Measurements from ENCODE around the gene SLFN14.
"Not testable (repeated sequence)": the region's sequence is repeated elsewhere in the genome, so short reads cannot be mapped to it uniquely, and the experiment has no call there.

Gene SLFN14

GRCh38 chr17:35560703-35561102 lies at the start of gene SLFN14:
SLFN14 (minus strand) TSS chr17:35560819; CDS start chr17:35558062, 2,757 bp downstream.
- no peak for DNase-seq (ENCODE audit: low read depth, low spot score)

DNA sequence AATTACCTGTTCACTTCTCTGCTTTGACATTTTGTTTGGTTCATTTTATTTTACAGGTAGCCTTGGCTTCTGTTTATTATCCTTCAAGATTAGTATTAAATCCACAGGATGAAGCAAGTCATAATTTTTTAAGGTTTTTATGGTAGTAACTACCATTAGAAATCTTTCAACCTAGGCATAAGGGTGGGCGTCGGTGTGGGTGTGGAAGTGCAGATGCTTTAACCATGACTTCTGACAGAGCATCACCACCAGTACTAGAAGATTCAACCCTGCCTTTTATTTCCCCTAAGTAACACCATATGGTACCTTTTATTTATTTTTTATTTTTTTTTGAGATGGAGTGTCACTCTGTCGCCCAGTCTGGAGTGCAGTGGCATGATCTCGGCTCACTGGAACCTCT lies 49.2 kb upstream of the SLFN14 start:
- DNase-seq (ENCODE audit: low read depth, low spot score) = no peak

- no peak for DNase-seq (ENCODE audit: low read depth, low spot score)
These were observed 46.7 kb upstream of the SLFN14 start for GRCh38 chr17:35607239-35607847.

GRCh38 chr17:35605678-35606077 lies 45.1 kb upstream of the SLFN14 start:
- DNase-seq (ENCODE audit: low read depth, low spot score) = no peak

DNA sequence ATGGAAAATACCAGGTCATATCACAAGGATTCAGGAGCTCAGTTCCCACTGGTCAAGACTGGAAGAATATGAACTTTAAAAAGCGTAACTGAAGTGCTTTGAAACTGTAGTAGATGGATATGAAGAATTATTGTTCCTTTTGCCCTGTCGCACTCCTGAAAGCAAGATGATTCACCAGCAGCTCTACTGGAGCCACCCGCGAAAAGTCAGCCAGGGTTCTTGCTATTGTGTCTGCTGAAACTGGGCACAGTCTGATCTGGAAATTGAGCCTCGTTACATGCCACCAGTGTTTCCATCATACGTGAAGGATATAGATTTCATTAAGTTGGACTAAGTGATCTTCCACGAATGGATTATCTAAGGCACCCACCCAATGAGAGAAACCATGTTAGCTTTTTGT lies 43.1 kb upstream of the SLFN14 start:
- DNase-seq (ENCODE audit: low read depth, low spot score) = no peak

- no peak for DNase-seq (ENCODE audit: low read depth, low spot score)
These were observed 37.0 kb upstream of the SLFN14 start for GRCh38 chr17:35597604-35598003.

- DNase-seq (ENCODE audit: low read depth, low spot score) = peak; percentile 35
These were observed 36.1 kb upstream of the SLFN14 start for GRCh38 chr17:35596530-35597233.

DNA sequence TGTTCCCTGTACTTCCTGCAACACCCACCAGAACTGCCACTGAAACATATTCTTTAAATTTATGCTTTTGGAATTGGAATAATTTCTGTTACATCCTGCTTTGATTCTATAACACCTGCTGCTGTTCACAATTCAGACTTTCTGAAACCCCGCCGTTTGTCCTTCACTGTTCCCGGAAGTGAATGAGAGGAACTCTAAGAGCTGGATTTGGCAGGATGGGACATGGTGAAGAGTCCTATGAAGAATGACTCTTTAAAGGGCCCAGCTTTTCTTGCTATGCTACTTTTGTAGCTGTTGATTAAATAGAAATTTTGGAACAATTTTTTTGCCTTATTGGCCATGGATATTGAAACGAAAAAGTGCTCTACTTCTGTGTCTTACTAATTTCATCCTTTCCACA lies 35.5 kb upstream of the SLFN14 start:
- no peak for DNase-seq (ENCODE audit: low read depth, low spot score)

DNA sequence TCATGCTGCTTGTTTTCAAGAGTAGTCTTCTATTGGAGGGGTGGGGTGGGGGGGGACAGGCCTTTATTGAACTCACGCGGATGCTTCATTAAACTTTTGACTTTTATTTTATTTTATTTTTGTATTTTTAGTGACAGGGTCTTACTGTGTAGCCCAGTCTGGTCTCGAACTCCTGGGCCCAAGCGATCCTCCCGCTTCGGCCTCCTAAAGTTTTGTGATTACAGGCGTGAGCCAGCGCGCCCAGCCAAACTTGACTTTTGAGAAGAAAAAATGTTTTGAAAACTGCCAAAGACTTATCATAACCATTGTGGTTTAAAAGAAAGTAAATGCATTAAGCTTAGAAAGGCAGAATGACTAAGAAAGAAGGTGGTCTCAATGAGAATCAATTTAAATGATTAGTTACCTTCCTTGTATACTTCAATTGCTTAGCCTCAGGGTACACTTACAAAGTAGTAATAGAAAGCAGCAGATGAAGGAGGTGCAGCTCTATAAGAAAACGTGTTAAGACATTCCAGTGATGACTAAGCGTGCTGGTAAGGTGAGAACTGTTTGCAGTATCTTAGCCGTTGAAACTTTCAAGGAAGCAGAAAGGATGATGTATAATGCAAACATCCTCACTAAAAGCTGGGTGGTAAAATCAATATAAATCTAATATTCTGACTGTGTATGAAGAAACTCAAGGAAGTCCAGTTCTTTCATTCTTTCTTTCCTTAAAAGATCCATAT lies 27.7 kb upstream of the SLFN14 start:
- DNase-seq (ENCODE audit: low read depth, low spot score) = no peak

DNA sequence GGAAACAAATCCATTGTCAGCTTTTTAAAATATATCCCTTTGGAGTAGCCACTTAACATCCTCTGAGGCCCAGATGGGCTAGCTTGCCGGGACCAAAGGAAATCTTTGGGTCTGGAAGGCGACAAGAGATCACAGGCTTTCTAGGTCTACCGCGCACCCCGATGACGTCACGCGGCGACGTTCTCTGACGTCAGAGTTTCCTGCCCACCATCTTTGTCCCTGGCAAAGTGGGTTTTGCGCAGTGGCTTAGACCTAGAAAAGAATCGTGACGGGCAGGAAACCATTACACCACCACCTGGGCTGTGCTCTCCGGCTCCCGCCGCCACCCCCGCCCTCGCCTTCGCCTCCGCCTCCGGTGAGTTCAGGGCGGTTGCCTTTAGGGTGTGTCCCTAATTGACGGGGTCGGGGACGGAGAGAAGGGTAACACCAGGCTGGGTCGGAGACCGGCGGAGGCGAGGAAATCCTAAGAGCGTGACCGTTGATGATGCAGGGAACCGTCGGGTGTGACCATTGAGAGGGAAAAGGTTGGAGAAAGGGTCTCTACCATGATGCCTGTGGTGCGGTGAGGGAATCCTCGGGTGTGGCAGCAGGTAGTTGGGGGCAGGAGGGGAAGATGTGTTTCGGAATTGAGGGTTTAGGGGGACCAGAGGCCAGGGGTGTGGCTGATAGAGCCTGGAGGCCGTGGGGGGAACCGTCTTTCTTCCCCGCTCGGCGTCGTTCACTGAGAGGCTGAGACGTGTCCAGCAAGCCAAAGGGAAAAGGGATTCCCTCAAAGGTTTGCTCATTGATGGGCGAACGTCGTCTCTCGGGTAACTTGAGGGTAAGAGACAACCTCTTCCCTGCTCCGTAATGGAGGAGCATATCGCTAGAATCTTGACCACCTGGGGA lies 26.7 kb upstream of the SLFN14 start, which contains the start of gene AP2B1:
Gene AP2B1, plus strand, starts transcription at position 249 of the 888 bp plus-strand sequence. CDS start 6,709 bp downstream, outside the sequence.
- DNase-seq (ENCODE audit: low read depth, low spot score) = peak; percentile 88

GRCh38 chr17:35586569-35587073 lies 26.0 kb upstream of the SLFN14 start:
- no peak for DNase-seq (ENCODE audit: low read depth, low spot score)

- no peak for DNase-seq (ENCODE audit: low read depth, low spot score)
These were observed 23.4 kb upstream of the SLFN14 start for GRCh38 chr17:35584061-35584460.

DNA sequence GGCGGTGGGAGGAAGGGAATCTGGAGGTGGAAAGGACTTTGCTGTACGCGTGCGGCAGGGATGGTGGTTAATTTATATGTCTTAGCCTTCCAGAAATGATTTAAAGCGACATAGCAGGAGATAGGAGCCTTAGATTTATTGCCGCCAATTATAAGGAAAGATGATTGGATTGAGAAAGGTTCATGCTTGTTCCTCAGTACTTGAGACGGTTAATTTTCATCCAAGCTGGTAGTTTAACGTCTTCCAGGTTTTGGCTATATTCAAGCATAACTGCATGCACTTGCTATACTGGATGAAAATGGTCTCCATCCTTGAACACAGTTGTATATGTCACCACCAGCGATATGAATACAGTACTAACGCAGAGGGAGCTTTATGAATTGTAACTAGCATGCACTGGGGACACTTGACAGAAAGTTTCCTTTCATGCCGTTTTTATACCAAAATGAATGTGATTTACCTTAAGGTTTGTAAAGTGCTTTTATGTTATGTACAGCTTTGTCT lies 18.4 kb upstream of the SLFN14 start:
- no peak for DNase-seq (ENCODE audit: low read depth, low spot score)

- peak; percentile 85 for DNase-seq (ENCODE audit: low read depth, low spot score)
These were observed 17.7 kb upstream of the SLFN14 start, which contains the start of gene PEX12 for GRCh38 chr17:35578197-35578928. PEX12 (minus strand) TSS chr17:35578571; CDS start chr17:35578021, 550 bp downstream.

DNA sequence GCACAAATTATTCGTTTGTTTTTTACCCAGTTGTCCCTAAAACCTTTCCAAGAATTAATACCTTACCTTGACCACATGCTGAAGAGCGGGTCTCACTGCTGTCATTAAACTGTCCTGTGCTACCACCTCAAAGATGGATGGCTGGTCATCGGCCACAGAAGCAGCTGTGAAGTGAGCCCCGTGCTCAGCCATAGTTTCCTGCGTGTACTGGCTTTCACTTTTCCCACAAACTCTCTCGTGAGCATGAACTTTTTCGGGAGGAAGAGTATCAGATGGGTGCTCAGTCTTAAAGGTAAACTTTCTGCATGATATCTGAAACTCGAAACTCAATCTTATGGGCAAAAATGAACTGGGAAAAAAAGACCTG lies 17.2 kb upstream of the SLFN14 start:
- no peak for DNase-seq (ENCODE audit: low read depth, low spot score)

- DNase-seq (ENCODE audit: low read depth, low spot score) = no peak
These were observed 15.1 kb upstream of the SLFN14 start for GRCh38 chr17:35575759-35576158.

DNA sequence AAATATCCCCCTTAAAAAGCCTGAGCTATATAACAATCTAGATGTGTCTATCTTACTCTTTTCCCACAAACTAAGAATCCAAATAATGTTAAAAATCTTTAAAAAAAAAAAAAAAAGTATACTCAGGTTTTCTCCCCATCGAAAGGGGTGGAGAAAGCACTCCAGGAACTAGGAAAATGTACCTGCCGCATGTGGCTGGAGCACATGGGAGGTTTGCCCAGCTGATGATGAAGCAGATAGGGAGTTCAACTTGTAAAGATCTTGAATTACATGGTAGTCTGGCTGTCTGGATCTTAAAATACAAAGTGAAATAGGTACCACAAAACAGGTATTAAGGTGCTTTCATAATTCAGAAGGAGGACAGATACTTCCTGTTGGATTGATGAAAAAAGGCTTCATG lies 8.8 kb upstream of the SLFN14 start:
- DNase-seq (ENCODE audit: low read depth, low spot score) = no peak

DNA sequence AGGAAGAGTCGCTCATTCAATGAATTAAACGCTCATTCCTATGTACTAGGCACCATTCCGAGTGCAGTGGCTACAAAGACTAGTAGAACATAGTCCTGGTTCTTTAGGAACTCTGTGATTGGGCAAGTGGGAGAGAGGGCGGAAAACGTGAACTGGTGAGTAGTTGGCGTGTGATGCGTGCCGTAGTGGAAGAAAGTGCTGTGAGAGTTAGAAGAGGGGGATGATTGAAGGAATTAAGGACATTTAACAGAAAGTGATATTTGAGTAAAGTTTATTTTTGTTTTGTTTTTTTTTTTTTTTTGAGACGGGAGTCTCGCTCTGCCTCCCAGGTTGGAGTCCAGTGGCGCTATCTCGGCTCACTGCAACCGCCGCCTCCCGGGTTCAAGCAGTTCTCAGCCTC lies 7.9 kb upstream of the SLFN14 start:
- no peak for DNase-seq (ENCODE audit: low read depth, low spot score)

GRCh38 chr17:35566968-35567367 lies 6.3 kb upstream of the SLFN14 start:
- no peak for DNase-seq (ENCODE audit: low read depth, low spot score)

GRCh38 chr17:35563181-35563580 lies 2.6 kb upstream of the SLFN14 start:
- DNase-seq (ENCODE audit: low read depth, low spot score) = not testable (repeated sequence)

All from iPS DF 19.7 (cell line).